Osteocyte (in vitro differentiated cells): ENCODE results near the gene BTBD17. TPM values are rescaled to one million over a fixed set of nuclear protein-coding genes. Genes with fewer than 3 reads are reported as not detected.

Source experiments
- DNase-seq: peaks from one replicate; pipeline ENCODE4 v3.0.0; 2021; ENCODE audit warnings: mixed read lengths; ENCODE audit not compliant: unreplicated experiment; ENCODE audit errors: extremely low spot score
- H3K27ac Mint-ChIP-seq: one replicate; pipeline ENCODE4 v1.8.0; 2021; ENCODE audit warnings: mild to moderate bottlenecking, mixed read lengths; ENCODE audit not compliant: unreplicated experiment
- H3K27me3 Mint-ChIP-seq: one replicate; pipeline ENCODE4 v1.8.0; 2021; ENCODE audit warnings: mixed read lengths; ENCODE audit not compliant: unreplicated experiment
- H3K36me3 Mint-ChIP-seq: one replicate; pipeline ENCODE4 v1.8.0; 2021; ENCODE audit warnings: mixed read lengths; ENCODE audit not compliant: unreplicated experiment
- H3K4me1 Mint-ChIP-seq: one replicate; pipeline ENCODE4 v1.8.0; 2021; ENCODE audit warnings: mixed read lengths; ENCODE audit not compliant: unreplicated experiment
- H3K4me3 Mint-ChIP-seq: one replicate; pipeline ENCODE4 v1.8.0; 2021; ENCODE audit warnings: mild to moderate bottlenecking, moderate library complexity, mixed read lengths; ENCODE audit not compliant: unreplicated experiment
- H3K9me3 Mint-ChIP-seq: one replicate; pipeline ENCODE4 v1.8.0; 2021; ENCODE audit warnings: mixed read lengths; ENCODE audit not compliant: unreplicated experiment
- CTCF ChIP-seq: fragments of 200-600 bp; sonication (generic); IDR thresholded peaks from 2 replicates; pipeline ENCODE4 v1.5.0; 2021; ENCODE audit warnings: antibody characterized with exemption, mild to moderate bottlenecking, moderate library complexity
- total RNA-seq: library from RNA; stranded (reverse); gene quantifications from 2 replicates; pipeline ENCODE4 v1.2.1, GENCODE V29; 2021

Gene BTBD17
- total RNA-seq, 1 donor from 2014 or later = not detected

- H3K36me3 Mint-ChIP-seq = no peaks in the 10 kb centered on the region
- H3K27me3 Mint-ChIP-seq = peaks cover 38% of the 10 kb centered on the region
- H3K9me3 Mint-ChIP-seq = no peaks in the 10 kb centered on the region
- no peak for DNase-seq
- TF ChIP-seq CTCF = no peak
- H3K4me3 Mint-ChIP-seq = no peak overlapping the region
- H3K4me1 Mint-ChIP-seq = no peaks in the 10 kb centered on the region
- H3K27ac Mint-ChIP-seq = no peak overlapping the region
These were observed 4.2 kb downstream of the BTBD17 start for GRCh38 chr17:74357466-74357809.

- DNase-seq = no peak
- peaks cover 40% of the 10 kb centered on the region for H3K27me3 Mint-ChIP-seq
- H3K4me1 Mint-ChIP-seq = no peaks in the 10 kb centered on the region
- TF ChIP-seq CTCF = no peak
- H3K27ac Mint-ChIP-seq = no peak overlapping the region
- H3K4me3 Mint-ChIP-seq = no peak overlapping the region
- no peaks in the 10 kb centered on the region for H3K9me3 Mint-ChIP-seq
- H3K36me3 Mint-ChIP-seq = no peaks in the 10 kb centered on the region
These were observed 4.8 kb downstream of the BTBD17 start for GRCh38 chr17:74356646-74357465.

GRCh38 chr17:74355065-74355464, 6.6 kb downstream of the BTBD17 start:
- Mint-ChIP-seq H3K9me3 (no peaks in the 10 kb centered on the region), H3K36me3 (no peaks in the 10 kb centered on the region), H3K4me3 (no peak overlapping the region), H3K27me3 (peaks cover 35% of the 10 kb centered on the region), H3K4me1 (no peaks in the 10 kb centered on the region), H3K27ac (no peak overlapping the region)
- no peak for DNase-seq
- no peak for TF ChIP-seq CTCF

GRCh38 chr17:74354561-74354960, 7.1 kb downstream of the BTBD17 start:
- Mint-ChIP-seq H3K4me1 (no peaks in the 10 kb centered on the region), H3K27me3 (peaks cover 37% of the 10 kb centered on the region), H3K4me3 (no peak overlapping the region), H3K27ac (no peak overlapping the region), H3K9me3 (no peaks in the 10 kb centered on the region), H3K36me3 (no peaks in the 10 kb centered on the region)
- TF ChIP-seq CTCF = no peak
- DNase-seq = no peak

GRCh38 chr17:74354123-74354522, 7.5 kb downstream of the BTBD17 start:
- H3K27ac Mint-ChIP-seq = no peak overlapping the region
- H3K9me3 Mint-ChIP-seq = no peaks in the 10 kb centered on the region
- H3K36me3 Mint-ChIP-seq = no peaks in the 10 kb centered on the region
- no peak for DNase-seq
- H3K4me1 Mint-ChIP-seq = no peaks in the 10 kb centered on the region
- H3K4me3 Mint-ChIP-seq = no peak overlapping the region
- TF ChIP-seq CTCF = peak; percentile 49
- peaks cover 37% of the 10 kb centered on the region for H3K27me3 Mint-ChIP-seq
